Measurements from ENCODE around the gene UBA7.

DNA sequence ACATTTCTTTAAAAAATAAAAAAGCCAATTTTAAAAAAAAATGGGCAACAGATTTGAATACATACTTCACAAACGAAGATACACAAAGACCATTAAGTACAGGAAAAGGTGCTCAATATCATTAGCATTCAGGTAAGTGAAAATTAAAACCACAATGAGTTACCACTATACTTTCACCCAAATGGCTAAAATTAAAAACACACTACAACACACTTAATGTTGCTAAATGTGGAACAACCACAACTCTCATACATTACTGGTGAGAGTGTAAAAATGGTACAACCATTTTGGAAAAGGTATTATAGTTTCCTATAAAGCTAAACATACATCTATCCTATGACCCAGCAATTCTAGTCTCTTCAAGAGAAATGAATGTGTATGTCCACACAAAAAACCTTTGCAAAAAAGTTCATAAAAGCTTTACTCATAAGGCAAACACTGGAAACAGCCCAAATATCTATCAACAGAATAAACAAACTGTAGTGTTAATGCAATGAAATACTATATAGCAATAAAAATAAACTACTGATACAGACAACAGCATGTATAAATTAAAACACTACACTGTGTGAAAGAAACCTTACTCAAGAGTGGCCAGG is 42.3 kb downstream of the UBA7 start:
- TF ChIP-seq, protein P1, sequence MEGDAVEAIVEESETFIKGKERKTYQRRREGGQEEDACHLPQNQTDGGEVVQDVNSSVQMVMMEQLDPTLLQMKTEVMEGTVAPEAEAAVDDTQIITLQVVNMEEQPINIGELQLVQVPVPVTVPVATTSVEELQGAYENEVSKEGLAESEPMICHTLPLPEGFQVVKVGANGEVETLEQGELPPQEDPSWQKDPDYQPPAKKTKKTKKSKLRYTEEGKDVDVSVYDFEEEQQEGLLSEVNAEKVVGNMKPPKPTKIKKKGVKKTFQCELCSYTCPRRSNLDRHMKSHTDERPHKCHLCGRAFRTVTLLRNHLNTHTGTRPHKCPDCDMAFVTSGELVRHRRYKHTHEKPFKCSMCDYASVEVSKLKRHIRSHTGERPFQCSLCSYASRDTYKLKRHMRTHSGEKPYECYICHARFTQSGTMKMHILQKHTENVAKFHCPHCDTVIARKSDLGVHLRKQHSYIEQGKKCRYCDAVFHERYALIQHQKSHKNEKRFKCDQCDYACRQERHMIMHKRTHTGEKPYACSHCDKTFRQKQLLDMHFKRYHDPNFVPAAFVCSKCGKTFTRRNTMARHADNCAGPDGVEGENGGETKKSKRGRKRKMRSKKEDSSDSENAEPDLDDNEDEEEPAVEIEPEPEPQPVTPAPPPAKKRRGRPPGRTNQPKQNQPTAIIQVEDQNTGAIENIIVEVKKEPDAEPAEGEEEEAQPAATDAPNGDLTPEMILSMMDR (IDR thresholded peaks at IDR 0.05), result no peak
- TF ChIP-seq POLR2A (IDR thresholded peaks at IDR 0.05), result no peak
